ENCODE measurements around the gene PEMT. TPM values are rescaled to one million over a fixed set of nuclear protein-coding genes. Genes with fewer than 3 reads are reported as not detected.

The PEMT gene
- total and polyA plus RNA-seq, 2 of the 8 experiments (the other 6 are each of a cell fraction or from before 2014, with no cell fraction given), result 42.0 to 118 TPM

- no peak overlapping the region for H2AFZ ChIP-seq (ENCODE audit: low read length)
- no peak for TF ChIP-seq ASH2L (IDR thresholded peaks at IDR 0.05; ENCODE audit: low read length)
- TF ChIP-seq CREB1 (IDR thresholded peaks at IDR 0.05), result no peak
- no peak for TF ChIP-seq GTF2F1 (IDR thresholded peaks at IDR 0.05; ENCODE audit: borderline replicate concordance, low read depth, low read length)
- no peak for TF ChIP-seq NRF1 (IDR thresholded peaks at IDR 0.05; ENCODE audit: low read depth, low read length)
- TF ChIP-seq CHD2 (IDR thresholded peaks at IDR 0.05; ENCODE audit: low read length), result no peak
- no peak for TF ChIP-seq MAFK (IDR thresholded peaks at IDR 0.05; ENCODE audit: low read depth, low read length)
- TF ChIP-seq JUND (IDR thresholded peaks at IDR 0.05; ENCODE audit: low read length), result no peak
- TF ChIP-seq POU5F1 (IDR thresholded peaks at IDR 0.05; ENCODE audit: low read depth, low read length), result no peak
- no peak for TF ChIP-seq SAP30 (IDR thresholded peaks at IDR 0.05; ENCODE audit: insufficient read depth, insufficient replicate concordance, low read length)
- TF ChIP-seq CTBP2 (IDR thresholded peaks at IDR 0.05; ENCODE audit: borderline replicate concordance, insufficient read depth, insufficient read length, low read length), result no peak
- TF ChIP-seq PHF8 (conservative IDR thresholded peaks at IDR 0.05; ENCODE audit: low read depth, low read length), result no peak
- TF ChIP-seq SP2 (IDR thresholded peaks at IDR 0.05; ENCODE audit: low read length), result no peak
- no peak for TF ChIP-seq SP1 (IDR thresholded peaks at IDR 0.05; ENCODE audit: low read depth, low read length)
- TF ChIP-seq SIX5 (IDR thresholded peaks at IDR 0.05; ENCODE audit: low read depth, low read length), result no peak
These were observed 1.3 kb downstream of the PEMT start for GRCh38 chr17:17590141-17590751.

More at GRCh38 chr17:17590141-17590751, 1.3 kb downstream of the PEMT start:
- H2BK20ac ChIP-seq (ENCODE audit: low read length), result no peak overlapping the region
- H3K23ac ChIP-seq (ENCODE audit: insufficient read length), result no peak overlapping the region
- no peak overlapping the region for H3K14ac ChIP-seq (ENCODE audit: insufficient read length)
- no peaks in the 10 kb centered on the region for H3K27me3 ChIP-seq (replicated peaks in 1 of 4; ENCODE audit: control insufficient read depth in 3 of 4, extremely low read depth in 1 of 4, insufficient read depth in 3 of 4, low read length in 3 of 4)
- H4K20me1 ChIP-seq (replicated peaks in 1 of 2; ENCODE audit: control insufficient read depth in 1 of 2, insufficient read depth in 2 of 2, low read length in 2 of 2), result no peaks in the 10 kb centered on the region
- H3K79me2 ChIP-seq (ENCODE audit: control insufficient read depth in 1 of 2, insufficient read depth in 2 of 2, low read length in 2 of 2), result peaks cover 0 to 20% of the 10 kb centered on the region in 2 experiments; a peak in 2 of 4 replicates
- no peak overlapping the region for H3K18ac ChIP-seq (ENCODE audit: extremely low read depth, low read length)
- peak overlapping the region; percentile 86 to 90 for H3K4me2 ChIP-seq (ENCODE audit: insufficient read depth in 1 of 2, low read depth in 2 of 2, low read length in 2 of 2)
- no peaks in the 10 kb centered on the region; the same call in none of the 2 replicates for H3K79me1 ChIP-seq (ENCODE audit: low read depth, low read length)
- H2BK120ac ChIP-seq (replicated peaks; ENCODE audit: low read depth, low read length), result no peak overlapping the region
- CTCF ChIA-PET (ENCODE audit: partially characterized antibody), result interaction anchor here (0.8 to 7.4 kb wide), 9 partner anchors 9 to 235 kb away, joined by 3 to 54 read pairs (median 6); partner anchors contain the start of gene RASD1
- no peak overlapping the region for H3K4ac ChIP-seq (replicated peaks; ENCODE audit: insufficient read length, low read depth, low read length)
- no peak overlapping the region for H4K8ac ChIP-seq (ENCODE audit: extremely low read depth, insufficient read depth, low read length)
- H3K9me3 ChIP-seq (ENCODE audit: insufficient read depth in 2 of 2, low read depth in 1 of 2, low read length in 1 of 2), result no peaks in the 10 kb centered on the region
- H3K23me2 ChIP-seq (ENCODE audit: low read depth, low read length), result peaks cover 9% of the 10 kb centered on the region
- no peak overlapping the region for H3K27ac ChIP-seq (ENCODE audit: low read depth, low read length)
- POLR2A ChIA-PET (ENCODE audit: partially characterized antibody), result interaction anchor here (0.5 to 5.3 kb wide), 4 partner anchors 11 to 104 kb away, joined by 3 to 20 read pairs (median 3); partner anchors contain the start of gene RASD1
- WGBS, 2 experiments (ENCODE audit: extremely low coverage in 1 of 2, insufficient coverage in 1 of 2, insufficient read length in 1 of 2, insufficient replicate concordance in 2 of 2, low coverage in 1 of 2, low lambda C conversion rate in 2 of 2, missing lambda C conversion rate in 1 of 2), result 88% methylated on average over 11 of the region's 11 CpGs; no CpG with 5 or more reads in 1 of the 2 experiments
- no peak overlapping the region for H4K5ac ChIP-seq (ENCODE audit: insufficient read length, low read depth, low read length)
- H3K9ac ChIP-seq (replicated peaks in 1 of 4; ENCODE audit: extremely low read depth in 1 of 4, low read depth in 3 of 4, low read length in 3 of 4), result peak overlapping the region in 1 of 4 experiments; percentile 71; a peak in 2 of 7 replicates
- FAIRE-seq (no peak), DNase-seq (ENCODE audit: low read depth in 1 of 2, low spot score in 2 of 2) (no peak)
- H3K36me3 ChIP-seq (ENCODE audit: control insufficient read depth in 2 of 4, insufficient read depth in 4 of 4, low read length in 3 of 4), result no peaks in the 10 kb centered on the region
- H2BK5ac ChIP-seq (ENCODE audit: low read depth, low read length), result no peak overlapping the region
- H3K4me3 ChIP-seq (ENCODE audit: extremely low read depth in 1 of 4, insufficient read depth in 2 of 4, low read depth in 3 of 4, low read length in 4 of 4), result peak overlapping the region; percentile 69 to 87 (median 86)
- no peak overlapping the region for H2BK15ac ChIP-seq (ENCODE audit: low read length)
- H3K56ac ChIP-seq (replicated peaks; ENCODE audit: insufficient read length, low read depth, low read length), result no peak overlapping the region
- no peak overlapping the region for H2BK12ac ChIP-seq (ENCODE audit: low read depth, low read length)
- H2AK5ac ChIP-seq (ENCODE audit: low read depth, low read length), result no peak overlapping the region
- H3K4me1 ChIP-seq (replicated peaks in 1 of 4; ENCODE audit: control insufficient read depth in 3 of 4, insufficient read depth in 4 of 4, low read length in 3 of 4), result peaks cover 0 to 10% (median 2%) of the 10 kb centered on the region in 4 experiments; a peak in 4 of 7 replicates
- peak overlapping the region; percentile 6 for H4K91ac ChIP-seq (replicated peaks; ENCODE audit: insufficient read length, low read length)

Measured in H1 (cell line).